Neuronal stem cell (in vitro differentiated cells): ENCODE results near the gene CARMIL1.

Experiments used
- DNase-seq: peaks from one replicate; pipeline ENCODE4 v3.0.0-alpha.2; 2013; ENCODE audit warnings: low spot score
- H2AFZ ChIP-seq: one replicate; pipeline ENCODE4 v1.6.1; 2013; ENCODE audit warnings: mild to moderate bottlenecking, low read length, inconsistent platforms
- H2AK5ac ChIP-seq: 2 replicates; pipeline ENCODE4 v1.6.1; 2013; ENCODE audit warnings: low read depth, mild to moderate bottlenecking, inconsistent platforms, low read length, moderate library complexity, mixed read lengths
- H2BK120ac ChIP-seq: 2 replicates; pipeline ENCODE4 v1.6.1; 2013; ENCODE audit warnings: low read depth, mild to moderate bottlenecking, inconsistent platforms, low read length, moderate library complexity, mixed read lengths
- H2BK12ac ChIP-seq: one replicate; pipeline ENCODE4 v1.6.1; 2013; ENCODE audit warnings: low read length, inconsistent platforms
- H2BK15ac ChIP-seq: 2 replicates; pipeline ENCODE4 v1.6.1; 2013; ENCODE audit warnings: mild to moderate bottlenecking, low read length, inconsistent platforms, mixed read lengths
- H2BK5ac ChIP-seq: one replicate; pipeline ENCODE4 v1.6.1; 2013; ENCODE audit warnings: inconsistent platforms, mild to moderate bottlenecking, low read length, moderate library complexity
- H3K14ac ChIP-seq: one replicate; pipeline ENCODE4 v1.6.1; 2013; ENCODE audit warnings: low read length, inconsistent platforms
- H3K18ac ChIP-seq: 2 replicates; pipeline ENCODE4 v1.6.1; 2013; ENCODE audit warnings: low read length, inconsistent platforms
- H3K23ac ChIP-seq: 2 replicates; pipeline ENCODE4 v1.6.1; 2013; ENCODE audit warnings: low read depth, mild to moderate bottlenecking, mixed read lengths, low read length, inconsistent platforms; ENCODE audit not compliant: poor library complexity
- H3K27ac ChIP-seq: replicated peaks from 3 replicates; pipeline ENCODE4 v1.5.1; 2013; ENCODE audit warnings: low read length, inconsistent platforms
- H3K27me3 ChIP-seq, 3 experiments: 2 replicates each; pipeline ENCODE4 v1.6.1; 2013; ENCODE audit warnings: low read length in 3 of 3, mild to moderate bottlenecking in 2 of 3, inconsistent platforms in 1 of 3, low read depth in 1 of 3, mixed read lengths in 1 of 3, moderate library complexity in 1 of 3; ENCODE audit not compliant: control insufficient read depth in 3 of 3, insufficient read depth in 3 of 3
- H3K36me3 ChIP-seq, 2 donors: replicated peaks in 1 of 2; 2 replicates each; pipeline ENCODE4 v1.6.1; 2013; ENCODE audit warnings: low read length in 2 of 2; ENCODE audit not compliant: control insufficient read depth in 2 of 2, insufficient read depth in 2 of 2
- H3K4ac ChIP-seq: 2 replicates; pipeline ENCODE4 v1.6.1; 2013; ENCODE audit warnings: inconsistent platforms, mild to moderate bottlenecking, low read length, moderate library complexity
- H3K4me1 ChIP-seq, 2 donors: 1 replicate in 1 of 2; 2 replicates in 1 of 2; pipeline ENCODE4 v1.6.1; 2013; ENCODE audit warnings: low read length in 2 of 2, low read depth in 1 of 2; ENCODE audit not compliant: control insufficient read depth in 2 of 2, insufficient read depth in 1 of 2
- H3K4me2 ChIP-seq: one replicate; pipeline ENCODE4 v1.6.1; 2013; ENCODE audit warnings: mild to moderate bottlenecking, low read length, inconsistent platforms; ENCODE audit not compliant: insufficient read depth, poor library complexity, severe bottlenecking
- H3K4me3 ChIP-seq, 2 donors: 2 replicates each; pipeline ENCODE4 v1.5.1; 2013; ENCODE audit warnings: low read length in 2 of 2, mild to moderate bottlenecking in 2 of 2, inconsistent platforms in 1 of 2, moderate library complexity in 1 of 2
- H3K79me1 ChIP-seq: one replicate; pipeline ENCODE4 v1.6.1; 2013; ENCODE audit warnings: low read depth, mild to moderate bottlenecking, inconsistent platforms, low read length, moderate library complexity
- H3K9ac ChIP-seq: one replicate; pipeline ENCODE4 v1.6.1; 2013; ENCODE audit warnings: mild to moderate bottlenecking, low read depth, low read length, inconsistent platforms; ENCODE audit not compliant: poor library complexity
- H3K9me3 ChIP-seq, 2 donors: replicated peaks in 1 of 2; 2 replicates each; pipeline versions ENCODE3 to v1.6.1; 2013; ENCODE audit warnings: low read length in 2 of 2, mild to moderate bottlenecking in 2 of 2, inconsistent platforms in 1 of 2, low read depth in 1 of 2, mixed read lengths in 1 of 2, moderate library complexity in 1 of 2; ENCODE audit not compliant: control insufficient read depth in 2 of 2, insufficient read depth in 1 of 2
- H4K8ac ChIP-seq: one replicate; pipeline ENCODE4 v1.6.1; 2013; ENCODE audit warnings: low read depth, mild to moderate bottlenecking, inconsistent platforms, low read length, moderate library complexity
- H4K91ac ChIP-seq: one replicate; pipeline ENCODE4 v1.6.1; 2013; ENCODE audit warnings: low read length, low read depth, mild to moderate bottlenecking, inconsistent platforms; ENCODE audit not compliant: poor library complexity
- WGBS, 2 donors: extraction: QIAGEN DNeasy Blood & Tissue Kit; methylation state at CpG; one replicate each; pipeline ENCODE4 v1.1.7; 2013; ENCODE audit warnings: missing lambda C conversion rate in 2 of 2, mixed read lengths in 1 of 2; ENCODE audit not compliant: insufficient read length in 2 of 2, insufficient replicate concordance in 1 of 2; ENCODE audit errors: extremely low coverage in 2 of 2; 5-methylcytosine and 5-hydroxymethylcytosine counted together

The CARMIL1 gene

DNA sequence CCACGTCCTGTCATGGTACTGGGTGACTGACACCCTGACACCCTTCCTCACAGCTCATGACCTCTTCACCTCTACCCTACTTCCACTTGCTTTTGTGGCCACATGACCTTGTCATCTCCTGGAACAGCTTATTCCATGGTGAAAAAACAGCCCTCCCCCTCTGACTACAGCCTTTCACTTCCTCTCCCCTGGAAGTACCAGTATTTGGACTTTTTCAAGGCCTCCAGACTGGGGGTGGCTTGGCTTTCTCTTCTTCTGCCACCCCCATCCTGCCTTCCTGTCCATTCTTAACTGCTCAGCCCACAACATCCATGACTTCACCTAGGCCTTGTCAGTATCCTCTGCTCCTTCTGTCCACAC lies 168.4 kb downstream of the CARMIL1 start:
- no peak overlapping the region for H2AFZ ChIP-seq
- H3K9ac ChIP-seq: no peak overlapping the region
- H3K14ac ChIP-seq: no peak overlapping the region
- no peak overlapping the region for H3K4ac ChIP-seq
- H2BK120ac ChIP-seq: no peak overlapping the region
- no peak overlapping the region for H4K91ac ChIP-seq
- no peaks in the 10 kb centered on the region for H3K27me3 ChIP-seq
- no peak overlapping the region for H3K4me2 ChIP-seq
- H3K4me1 ChIP-seq: peaks cover 1 to 19% of the 10 kb centered on the region in 2 donors
- no peak overlapping the region for H3K27ac ChIP-seq
- no peak overlapping the region for H3K18ac ChIP-seq
- no peak for DNase-seq
- H2BK12ac ChIP-seq: no peak overlapping the region
- no peak overlapping the region for H2BK5ac ChIP-seq
- H3K36me3 ChIP-seq: no peaks in the 10 kb centered on the region
- H3K23ac ChIP-seq: no peak overlapping the region
- peaks cover 3 to 11% of the 10 kb centered on the region in 2 donors for H3K9me3 ChIP-seq
- no peak overlapping the region for H3K4me3 ChIP-seq
- no CpG with 5 or more reads among the region's 1 CpG for WGBS, 2 donors
- H3K79me1 ChIP-seq: no peaks in the 10 kb centered on the region
- no peak overlapping the region for H4K8ac ChIP-seq
- no peak overlapping the region for H2AK5ac ChIP-seq
- H2BK15ac ChIP-seq: no peak overlapping the region

DNA sequence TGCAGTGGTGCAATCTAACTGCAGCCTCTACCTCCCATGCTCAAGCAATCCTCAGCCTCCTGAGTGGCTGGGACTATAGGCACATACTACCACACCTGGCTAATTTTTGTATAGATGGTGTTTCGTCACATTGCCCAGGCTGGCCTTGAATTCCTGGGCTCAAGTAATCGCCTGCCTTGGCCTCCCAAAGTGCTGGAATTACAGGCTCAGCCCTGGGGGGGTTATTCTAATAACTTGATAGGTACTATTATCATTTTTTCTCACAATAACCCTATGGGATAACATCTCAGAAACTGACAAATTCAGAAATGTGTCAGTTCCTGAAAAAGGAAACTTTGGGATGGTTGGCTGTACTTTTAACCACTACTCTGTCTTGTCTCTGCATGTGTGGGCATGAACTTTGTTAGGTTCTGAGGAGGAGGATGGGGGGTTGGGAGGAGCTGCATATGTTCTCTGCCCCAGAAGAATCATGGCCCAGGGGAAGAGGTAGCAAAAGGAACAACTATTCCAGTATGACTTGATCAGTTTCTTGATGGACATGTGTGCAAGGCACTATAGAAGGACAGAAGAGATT lies 169.9 kb downstream of the CARMIL1 start:
- H4K91ac ChIP-seq: no peak overlapping the region
- no peak overlapping the region for H3K23ac ChIP-seq
- H2AFZ ChIP-seq: no peak overlapping the region
- H2AK5ac ChIP-seq: no peak overlapping the region
- no peak overlapping the region for H3K27ac ChIP-seq
- H2BK120ac ChIP-seq: no peak overlapping the region
- no CpG with 5 or more reads among the region's 2 CpGs for WGBS, 2 donors
- DNase-seq: no peak
- H2BK5ac ChIP-seq: no peak overlapping the region
- no peak overlapping the region for H4K8ac ChIP-seq
- H3K79me1 ChIP-seq: no peaks in the 10 kb centered on the region
- H3K14ac ChIP-seq: no peak overlapping the region
- H2BK12ac ChIP-seq: no peak overlapping the region
- no peak overlapping the region for H3K4me2 ChIP-seq
- no peaks in the 10 kb centered on the region for H3K27me3 ChIP-seq
- H3K36me3 ChIP-seq: no peaks in the 10 kb centered on the region
- peaks cover 1 to 19% of the 10 kb centered on the region in 2 donors for H3K4me1 ChIP-seq
- no peak overlapping the region for H3K9ac ChIP-seq
- no peak overlapping the region for H3K18ac ChIP-seq
- peaks cover 3 to 11% of the 10 kb centered on the region in 2 donors for H3K9me3 ChIP-seq
- no peak overlapping the region for H3K4me3 ChIP-seq
- no peak overlapping the region for H3K4ac ChIP-seq
- no peak overlapping the region for H2BK15ac ChIP-seq

DNA sequence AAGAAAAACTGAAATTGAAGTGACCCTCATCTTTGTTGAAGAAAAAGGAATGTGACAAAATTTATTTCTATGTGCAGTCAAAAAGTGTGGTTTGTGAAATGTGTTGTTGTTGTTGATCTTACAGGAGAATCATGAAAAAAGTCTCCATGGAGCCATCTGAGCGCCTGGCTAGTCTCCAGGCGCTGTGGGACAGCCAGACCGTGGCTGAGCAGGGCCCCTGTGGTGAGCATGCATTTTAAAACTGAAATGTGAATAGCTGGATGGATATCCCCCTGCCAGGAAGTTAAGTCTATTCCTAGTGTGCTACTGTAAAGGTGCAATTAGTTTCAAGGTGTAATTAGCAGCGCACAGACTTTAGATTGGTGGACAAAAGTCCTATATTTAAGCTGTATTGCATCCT lies 170.6 kb downstream of the CARMIL1 start:
- Histone ChIP-seq H2BK15ac (no peak overlapping the region), H2BK5ac (no peak overlapping the region), H2AFZ (peak overlapping the region; percentile 39), H2BK120ac (no peak overlapping the region), H3K36me3 (no peaks in the 10 kb centered on the region), H3K9ac (no peak overlapping the region), H2BK12ac (no peak overlapping the region), H2AK5ac (no peak overlapping the region), H3K4ac (no peak overlapping the region), H3K79me1 (no peaks in the 10 kb centered on the region), H3K18ac (no peak overlapping the region), H3K23ac (no peak overlapping the region), H3K14ac (no peak overlapping the region), H3K9me3 (peaks cover 3 to 11% of the 10 kb centered on the region in 2 donors), H3K27me3 (no peaks in the 10 kb centered on the region), H4K8ac (no peak overlapping the region), H3K4me3 (no peak overlapping the region), H3K4me1 (peaks cover 1 to 19% of the 10 kb centered on the region in 2 donors), H4K91ac (no peak overlapping the region), H3K4me2 (no peak overlapping the region), H3K27ac (no peak overlapping the region)
- WGBS, 2 donors: no CpG with 5 or more reads among the region's 4 CpGs
- no peak for DNase-seq

DNA sequence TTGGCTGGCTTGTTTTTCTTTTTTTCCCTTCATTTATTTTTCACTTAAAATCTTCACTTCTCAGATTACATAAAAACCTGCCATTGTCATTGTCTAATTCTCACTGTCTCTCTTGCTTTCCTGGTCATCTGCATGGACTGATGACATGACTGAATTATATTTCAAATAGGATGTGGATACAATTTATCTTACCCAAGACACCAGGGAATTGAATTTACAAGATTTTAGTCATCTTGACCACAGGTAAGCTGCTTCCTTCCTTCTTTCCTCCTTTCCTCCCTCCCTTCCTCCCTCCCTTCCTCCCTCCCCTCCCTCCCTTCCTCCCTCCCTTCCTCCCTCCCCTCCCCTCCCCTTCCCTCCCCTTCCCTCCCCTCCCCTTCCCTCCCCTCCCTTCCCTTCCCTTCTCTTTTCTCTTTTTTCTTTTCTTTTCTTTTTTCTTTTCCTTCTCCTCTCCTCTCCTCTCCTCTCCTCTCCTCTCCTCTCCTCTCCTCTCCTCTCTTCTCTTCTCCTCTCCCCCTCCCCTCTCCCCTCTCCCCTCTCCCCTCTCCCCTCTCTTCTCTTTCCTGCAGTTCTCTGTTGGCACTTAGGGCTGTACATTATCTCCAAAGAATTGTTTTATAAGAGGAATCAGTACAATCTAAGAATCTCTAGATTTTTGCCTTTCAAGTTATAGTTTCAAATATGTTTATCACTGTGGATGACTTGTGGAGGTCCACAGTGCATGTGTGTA lies 171.5 kb downstream of the CARMIL1 start:
- Histone ChIP-seq H3K9me3 (peaks cover 3 to 11% of the 10 kb centered on the region in 2 donors), H2BK120ac (no peak overlapping the region), H4K8ac (no peak overlapping the region), H3K4me1 (peaks cover 1 to 19% of the 10 kb centered on the region in 2 donors), H4K91ac (no peak overlapping the region), H3K27ac (no peak overlapping the region), H2BK12ac (no peak overlapping the region), H3K36me3 (no peaks in the 10 kb centered on the region), H3K4ac (no peak overlapping the region), H2AK5ac (no peak overlapping the region), H2AFZ (peak overlapping the region; percentile 39), H2BK5ac (no peak overlapping the region), H3K18ac (no peak overlapping the region), H3K79me1 (no peaks in the 10 kb centered on the region), H3K4me3 (no peak overlapping the region), H3K23ac (no peak overlapping the region), H2BK15ac (no peak overlapping the region), H3K27me3 (no peaks in the 10 kb centered on the region), H3K9ac (no peak overlapping the region), H3K14ac (no peak overlapping the region), H3K4me2 (no peak overlapping the region)
- no peak for DNase-seq
